ENCODE measurements around the gene YTHDC1.
"Not testable (repeated sequence)": the region's sequence is repeated elsewhere in the genome, so short reads cannot be mapped to it uniquely, and the experiment has no call there.

Gene YTHDC1

GRCh38 chr4:68287704-68288392 is 62.0 kb downstream of the YTHDC1 start (continued):
- TF ChIP-seq, protein P1, sequence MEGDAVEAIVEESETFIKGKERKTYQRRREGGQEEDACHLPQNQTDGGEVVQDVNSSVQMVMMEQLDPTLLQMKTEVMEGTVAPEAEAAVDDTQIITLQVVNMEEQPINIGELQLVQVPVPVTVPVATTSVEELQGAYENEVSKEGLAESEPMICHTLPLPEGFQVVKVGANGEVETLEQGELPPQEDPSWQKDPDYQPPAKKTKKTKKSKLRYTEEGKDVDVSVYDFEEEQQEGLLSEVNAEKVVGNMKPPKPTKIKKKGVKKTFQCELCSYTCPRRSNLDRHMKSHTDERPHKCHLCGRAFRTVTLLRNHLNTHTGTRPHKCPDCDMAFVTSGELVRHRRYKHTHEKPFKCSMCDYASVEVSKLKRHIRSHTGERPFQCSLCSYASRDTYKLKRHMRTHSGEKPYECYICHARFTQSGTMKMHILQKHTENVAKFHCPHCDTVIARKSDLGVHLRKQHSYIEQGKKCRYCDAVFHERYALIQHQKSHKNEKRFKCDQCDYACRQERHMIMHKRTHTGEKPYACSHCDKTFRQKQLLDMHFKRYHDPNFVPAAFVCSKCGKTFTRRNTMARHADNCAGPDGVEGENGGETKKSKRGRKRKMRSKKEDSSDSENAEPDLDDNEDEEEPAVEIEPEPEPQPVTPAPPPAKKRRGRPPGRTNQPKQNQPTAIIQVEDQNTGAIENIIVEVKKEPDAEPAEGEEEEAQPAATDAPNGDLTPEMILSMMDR (tag by site-specific recombination; IDR thresholded peaks at IDR 0.05), result no peak
- TF ChIP-seq ZBTB21 (tag by site-specific recombination; IDR thresholded peaks at IDR 0.05), result no peak

- Histone ChIP-seq H3K4me1 (ENCODE audit: control insufficient read depth, insufficient read depth, low read length) (no peaks in the 10 kb centered on the region), H3K4me3 (ENCODE audit: low read depth, low read length) (no peak overlapping the region), H3K36me3 (ENCODE audit: control insufficient read depth in 2 of 2, insufficient read depth in 1 of 2, low read length in 2 of 2) (no peaks in the 10 kb centered on the region), H3K27ac (ENCODE audit: extremely low read depth, low read depth, low read length) (no peak overlapping the region), H3K9me3 (ENCODE audit: control insufficient read depth, insufficient read depth, low read depth, low read length) (no peaks in the 10 kb centered on the region)
- TF ChIP-seq ZNF223 (tag by site-specific recombination; IDR thresholded peaks at IDR 0.05), result no peak
- CTCF ChIA-PET, result interaction anchor here (0.6 kb wide), 1 partner anchor 91 kb away, joined by 3 read pairs; no protein-coding TSS in a partner anchor
- POLR2A ChIA-PET, result no interaction called here
These were observed 66.2 kb downstream of the YTHDC1 start for GRCh38 chr4:68283714-68284113.

DNA sequence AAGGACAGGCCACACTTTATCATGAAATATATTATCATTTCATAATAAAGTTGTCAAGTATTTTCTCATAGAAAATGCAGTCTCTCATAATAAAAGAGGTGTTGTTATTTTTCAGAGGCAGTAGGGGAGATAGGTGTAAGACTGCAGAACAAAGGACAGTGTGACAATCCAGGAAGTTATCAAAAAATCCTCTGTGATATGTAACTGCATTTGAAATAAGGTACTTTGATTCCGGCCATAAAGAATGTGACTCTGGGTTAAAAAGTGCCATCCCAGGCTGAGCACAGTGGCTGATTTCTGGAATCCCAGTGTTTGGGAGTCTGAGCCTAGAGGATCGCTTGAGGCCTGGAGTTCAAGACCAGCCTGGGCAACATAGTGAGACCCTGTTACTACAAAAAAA is 66.8 kb downstream of the YTHDC1 start:
- H3K4me3 ChIP-seq (ENCODE audit: low read depth, low read length), result no peak overlapping the region
- H3K27ac ChIP-seq (ENCODE audit: extremely low read depth, low read depth, low read length), result no peak overlapping the region
- no peaks in the 10 kb centered on the region for H3K4me1 ChIP-seq (ENCODE audit: control insufficient read depth, insufficient read depth, low read length)
- no peaks in the 10 kb centered on the region for H3K9me3 ChIP-seq (ENCODE audit: control insufficient read depth, insufficient read depth, low read depth, low read length)
- TF ChIP-seq ZSCAN23 (tag by site-specific recombination; IDR thresholded peaks at IDR 0.05) (no peak), ZNF664 (tag by site-specific recombination; IDR thresholded peaks at IDR 0.05) (no peak), ZNF423 (tag by site-specific recombination; IDR thresholded peaks at IDR 0.05) (no peak), ZNF837 (tag by site-specific recombination; IDR thresholded peaks at IDR 0.05) (no peak), ZNF157 (tag by site-specific recombination; IDR thresholded peaks at IDR 0.05) (no peak), ZNF239 (tag by site-specific recombination; IDR thresholded peaks at IDR 0.05) (no peak), ZNF626 (tag by site-specific recombination; IDR thresholded peaks at IDR 0.05) (no peak), ZNF433 (tag by site-specific recombination; IDR thresholded peaks at IDR 0.05; ENCODE audit: low read depth) (no peak), SCRT1 (tag by site-specific recombination; IDR thresholded peaks at IDR 0.05; ENCODE audit: borderline replicate concordance) (no peak), ZNF184 (tag by site-specific recombination; IDR thresholded peaks at IDR 0.05) (no peak), ZNF121 (tag by site-specific recombination; IDR thresholded peaks at IDR 0.05) (no peak), ZFHX2 (tag by site-specific recombination; conservative IDR thresholded peaks at IDR 0.05) (no peak)
- TF ChIP-seq, protein P2, sequence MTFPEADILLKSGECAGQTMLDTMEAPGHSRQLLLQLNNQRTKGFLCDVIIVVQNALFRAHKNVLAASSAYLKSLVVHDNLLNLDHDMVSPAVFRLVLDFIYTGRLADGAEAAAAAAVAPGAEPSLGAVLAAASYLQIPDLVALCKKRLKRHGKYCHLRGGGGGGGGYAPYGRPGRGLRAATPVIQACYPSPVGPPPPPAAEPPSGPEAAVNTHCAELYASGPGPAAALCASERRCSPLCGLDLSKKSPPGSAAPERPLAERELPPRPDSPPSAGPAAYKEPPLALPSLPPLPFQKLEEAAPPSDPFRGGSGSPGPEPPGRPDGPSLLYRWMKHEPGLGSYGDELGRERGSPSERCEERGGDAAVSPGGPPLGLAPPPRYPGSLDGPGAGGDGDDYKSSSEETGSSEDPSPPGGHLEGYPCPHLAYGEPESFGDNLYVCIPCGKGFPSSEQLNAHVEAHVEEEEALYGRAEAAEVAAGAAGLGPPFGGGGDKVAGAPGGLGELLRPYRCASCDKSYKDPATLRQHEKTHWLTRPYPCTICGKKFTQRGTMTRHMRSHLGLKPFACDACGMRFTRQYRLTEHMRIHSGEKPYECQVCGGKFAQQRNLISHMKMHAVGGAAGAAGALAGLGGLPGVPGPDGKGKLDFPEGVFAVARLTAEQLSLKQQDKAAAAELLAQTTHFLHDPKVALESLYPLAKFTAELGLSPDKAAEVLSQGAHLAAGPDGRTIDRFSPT (tag by site-specific recombination; IDR thresholded peaks at IDR 0.05), result no peak
- TF ChIP-seq, protein P3, sequence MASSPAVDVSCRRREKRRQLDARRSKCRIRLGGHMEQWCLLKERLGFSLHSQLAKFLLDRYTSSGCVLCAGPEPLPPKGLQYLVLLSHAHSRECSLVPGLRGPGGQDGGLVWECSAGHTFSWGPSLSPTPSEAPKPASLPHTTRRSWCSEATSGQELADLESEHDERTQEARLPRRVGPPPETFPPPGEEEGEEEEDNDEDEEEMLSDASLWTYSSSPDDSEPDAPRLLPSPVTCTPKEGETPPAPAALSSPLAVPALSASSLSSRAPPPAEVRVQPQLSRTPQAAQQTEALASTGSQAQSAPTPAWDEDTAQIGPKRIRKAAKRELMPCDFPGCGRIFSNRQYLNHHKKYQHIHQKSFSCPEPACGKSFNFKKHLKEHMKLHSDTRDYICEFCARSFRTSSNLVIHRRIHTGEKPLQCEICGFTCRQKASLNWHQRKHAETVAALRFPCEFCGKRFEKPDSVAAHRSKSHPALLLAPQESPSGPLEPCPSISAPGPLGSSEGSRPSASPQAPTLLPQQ (tag by site-specific recombination; IDR thresholded peaks at IDR 0.05), result no peak
- TF ChIP-seq, protein P4, sequence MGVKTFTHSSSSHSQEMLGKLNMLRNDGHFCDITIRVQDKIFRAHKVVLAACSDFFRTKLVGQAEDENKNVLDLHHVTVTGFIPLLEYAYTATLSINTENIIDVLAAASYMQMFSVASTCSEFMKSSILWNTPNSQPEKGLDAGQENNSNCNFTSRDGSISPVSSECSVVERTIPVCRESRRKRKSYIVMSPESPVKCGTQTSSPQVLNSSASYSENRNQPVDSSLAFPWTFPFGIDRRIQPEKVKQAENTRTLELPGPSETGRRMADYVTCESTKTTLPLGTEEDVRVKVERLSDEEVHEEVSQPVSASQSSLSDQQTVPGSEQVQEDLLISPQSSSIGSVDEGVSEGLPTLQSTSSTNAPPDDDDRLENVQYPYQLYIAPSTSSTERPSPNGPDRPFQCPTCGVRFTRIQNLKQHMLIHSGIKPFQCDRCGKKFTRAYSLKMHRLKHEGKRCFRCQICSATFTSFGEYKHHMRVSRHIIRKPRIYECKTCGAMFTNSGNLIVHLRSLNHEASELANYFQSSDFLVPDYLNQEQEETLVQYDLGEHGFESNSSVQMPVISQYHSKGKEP (tag by site-specific recombination; IDR thresholded peaks at IDR 0.05), result no peak
- no peaks in the 10 kb centered on the region for H3K36me3 ChIP-seq (ENCODE audit: control insufficient read depth in 2 of 2, insufficient read depth in 1 of 2, low read length in 2 of 2)
- CTCF ChIA-PET, result no interaction called here
- POLR2A ChIA-PET, result no interaction called here

GRCh38 chr4:68281796-68282740 is 67.8 kb downstream of the YTHDC1 start:
- H3K27ac ChIP-seq (ENCODE audit: extremely low read depth, low read depth, low read length); CTCF ChIA-PET; POLR2A ChIA-PET; H3K9me3 ChIP-seq (ENCODE audit: control insufficient read depth, insufficient read depth, low read depth, low read length); H3K4me1 ChIP-seq (ENCODE audit: control insufficient read depth, insufficient read depth, low read length); H3K4me3 ChIP-seq (ENCODE audit: low read depth, low read length); H3K36me3 ChIP-seq (ENCODE audit: control insufficient read depth in 2 of 2, insufficient read depth in 1 of 2, low read length in 2 of 2): not testable (repeated sequence)
